Measurements from ENCODE around the gene OGA. TPM values are rescaled to one million over a fixed set of nuclear protein-coding genes. Genes with fewer than 3 reads are reported as not detected.

Gene OGA
- total and polyA plus RNA-seq, 2 of the 8 experiments (the other 6 are each of a cell fraction or from before 2014, with no cell fraction given), result 31.2 to 107 TPM

DNA sequence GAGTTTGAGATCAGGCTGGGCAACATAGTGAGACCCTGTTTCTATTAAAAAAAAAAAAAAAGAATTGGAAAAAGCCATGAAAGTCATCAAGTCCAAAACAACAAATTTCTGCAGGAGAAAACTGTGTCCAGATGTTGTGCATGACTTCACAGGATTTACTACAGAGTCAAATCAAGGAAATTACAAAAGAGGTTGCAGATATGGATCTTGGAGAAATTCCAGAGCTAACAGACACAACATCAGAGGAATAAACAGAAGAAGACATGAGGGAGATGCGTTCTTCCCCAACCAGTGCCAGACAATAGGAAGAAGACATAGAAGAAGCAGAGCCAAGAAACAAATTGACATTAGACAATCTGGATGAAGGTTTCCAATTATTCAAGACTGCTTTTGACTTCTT, 49.7 kb upstream of the OGA start:
- Histone ChIP-seq H3K4ac (replicated peaks; ENCODE audit: insufficient read length, low read depth, low read length) (no peak overlapping the region), H2BK15ac (ENCODE audit: low read length) (no peak overlapping the region), H3K4me1 (replicated peaks in 1 of 4; ENCODE audit: control insufficient read depth in 3 of 4, insufficient read depth in 4 of 4, low read length in 3 of 4) (no peaks in the 10 kb centered on the region), H2BK20ac (ENCODE audit: low read length) (no peak overlapping the region), H3K23ac (ENCODE audit: insufficient read length) (no peak overlapping the region), H4K20me1 (replicated peaks in 1 of 2; ENCODE audit: control insufficient read depth in 1 of 2, insufficient read depth in 2 of 2, low read length in 2 of 2) (no peaks in the 10 kb centered on the region), H3K27me3 (replicated peaks in 1 of 4; ENCODE audit: control insufficient read depth in 3 of 4, extremely low read depth in 1 of 4, insufficient read depth in 3 of 4, low read length in 3 of 4) (no peaks in the 10 kb centered on the region), H4K91ac (replicated peaks; ENCODE audit: insufficient read length, low read length) (no peak overlapping the region), H3K14ac (ENCODE audit: insufficient read length) (no peak overlapping the region), H3K4me3 (ENCODE audit: extremely low read depth in 1 of 4, insufficient read depth in 2 of 4, low read depth in 3 of 4, low read length in 4 of 4) (no peak overlapping the region), H3K79me2 (ENCODE audit: control insufficient read depth in 1 of 2, insufficient read depth in 2 of 2, low read length in 2 of 2) (no peaks in the 10 kb centered on the region), H3K18ac (ENCODE audit: extremely low read depth, low read length) (no peak overlapping the region), H2AK5ac (ENCODE audit: low read depth, low read length) (no peak overlapping the region), H3K79me1 (ENCODE audit: low read depth, low read length) (no peaks in the 10 kb centered on the region), H4K8ac (ENCODE audit: extremely low read depth, insufficient read depth, low read length) (no peak overlapping the region), H2BK12ac (ENCODE audit: low read depth, low read length) (no peak overlapping the region), H3K56ac (replicated peaks; ENCODE audit: insufficient read length, low read depth, low read length) (no peak overlapping the region), H3K4me2 (ENCODE audit: insufficient read depth in 1 of 2, low read depth in 2 of 2, low read length in 2 of 2) (no peak overlapping the region), H2AFZ (ENCODE audit: low read length) (no peak overlapping the region), H2BK5ac (ENCODE audit: low read depth, low read length) (no peak overlapping the region), H3K27ac (ENCODE audit: low read depth, low read length) (no peak overlapping the region), H4K5ac (ENCODE audit: insufficient read length, low read depth, low read length) (no peak overlapping the region), H3K36me3 (ENCODE audit: control insufficient read depth in 2 of 4, insufficient read depth in 4 of 4, low read length in 3 of 4) (no peaks in the 10 kb centered on the region), H3K23me2 (ENCODE audit: low read depth, low read length) (no peaks in the 10 kb centered on the region), H2BK120ac (replicated peaks; ENCODE audit: low read depth, low read length) (no peak overlapping the region), H3K9ac (replicated peaks in 1 of 4; ENCODE audit: extremely low read depth in 1 of 4, low read depth in 3 of 4, low read length in 3 of 4) (no peak overlapping the region), H3K9me3 (ENCODE audit: insufficient read depth in 2 of 2, low read depth in 1 of 2, low read length in 1 of 2) (no peaks in the 10 kb centered on the region)
- DNase-seq (ENCODE audit: low read depth in 1 of 2, low spot score in 2 of 2) (no peak), FAIRE-seq (no peak)
- ChIA-PET POLR2A (ENCODE audit: partially characterized antibody) (no interaction called here), CTCF (ENCODE audit: partially characterized antibody) (no interaction called here)
- WGBS, 2 experiments (ENCODE audit: extremely low coverage in 1 of 2, insufficient coverage in 1 of 2, insufficient read length in 1 of 2, insufficient replicate concordance in 2 of 2, low coverage in 1 of 2, low lambda C conversion rate in 2 of 2, missing lambda C conversion rate in 1 of 2), result 85% methylated on average over 1 of the region's 1 CpG; no CpG with 5 or more reads in 1 of the 2 experiments
- TF ChIP-seq CTCF (IDR thresholded peaks at IDR 0.05; ENCODE audit: control extremely low read depth in 1 of 3, insufficient read depth in 1 of 3, low read depth in 1 of 3, low read length in 3 of 3) (no peak), JUND (IDR thresholded peaks at IDR 0.05; ENCODE audit: low read length) (no peak), CHD2 (IDR thresholded peaks at IDR 0.05; ENCODE audit: low read length) (no peak), EP300 (IDR thresholded peaks at IDR 0.05; ENCODE audit: borderline replicate concordance in 1 of 2, low read depth in 2 of 2, low read length in 2 of 2) (no peak), BRCA1 (IDR thresholded peaks at IDR 0.05; ENCODE audit: low read depth, low read length) (no peak), TBP (IDR thresholded peaks at IDR 0.05; ENCODE audit: low read depth, low read length) (no peak), CEBPB (IDR thresholded peaks at IDR 0.05; ENCODE audit: low read depth, low read length) (no peak), EZH2 (IDR thresholded peaks at IDR 0.05; ENCODE audit: low read depth, low read length, severe bottlenecking) (no peak), CTBP2 (IDR thresholded peaks at IDR 0.05; ENCODE audit: borderline replicate concordance, insufficient read depth, insufficient read length, low read length) (no peak), MAFK (IDR thresholded peaks at IDR 0.05; ENCODE audit: low read depth, low read length) (no peak), SIN3A (conservative IDR thresholded peaks at IDR 0.05 in 1 of 2, IDR thresholded peaks at IDR 0.05 in 1 of 2; ENCODE audit: low read depth in 1 of 2, low read length in 2 of 2) (no peak), ZNF274 (IDR thresholded peaks at IDR 0.05; ENCODE audit: borderline replicate concordance, extremely low read depth, low read length) (no peak)

Data from H1 (cell line).